Vagina (tissue), 2 donors: ENCODE results near the gene DOCK1. TPM values are rescaled to one million over a fixed set of nuclear protein-coding genes. Genes with fewer than 3 reads are reported as not detected.

ENCODE experiments used
- DNase-seq, 2 donors: peaks; one replicate each; pipeline ENCODE4 v3.0.0-alpha.2; 2017; ENCODE audit errors: extremely low spot score in 2 of 2
- H3K27ac ChIP-seq: fragments of 200-600 bp; sonication (generic); one replicate; pipeline ENCODE4 v1.5.1; 2019
- H3K27me3 ChIP-seq: fragments of 200-600 bp; sonication (generic); one replicate; pipeline ENCODE4 v1.5.1; 2019
- H3K36me3 ChIP-seq, 2 donors: fragments of 200-600 bp; sonication (generic); one replicate each; pipeline ENCODE4 v1.5.1; 2017 to 2019
- H3K4me1 ChIP-seq: fragments of 200-600 bp; sonication (generic); one replicate; pipeline ENCODE4 v1.5.1; 2019
- H3K4me3 ChIP-seq, 2 donors: fragments of 200-600 bp; sonication (generic); 1 replicate in 1 of 2; 2 replicates in 1 of 2; pipeline ENCODE4 v1.5.1; 2016 to 2019
- H3K9me3 ChIP-seq: fragments of 200-600 bp; sonication (generic); one replicate; pipeline ENCODE4 v1.5.1; 2019
- CTCF ChIP-seq, 3 experiments: fragments of 450-650 bp in 2 of 3; fragments of 200-600 bp in 1 of 3; sonication (generic) in 1 of 3; IDR thresholded peaks; one replicate each; pipeline ENCODE4 v1.5.1; 2017 to 2019; ENCODE audit warnings: antibody characterized with exemption in 3 of 3, mild to moderate bottlenecking in 2 of 3, moderate library complexity in 2 of 3
- POLR2A ChIP-seq, 2 donors: fragments of 450-650 bp; IDR thresholded peaks; one replicate each; pipeline ENCODE4 v1.6.1; 2017; ENCODE audit warnings: antibody characterized with exemption in 2 of 2, mild to moderate bottlenecking in 2 of 2, moderate library complexity in 2 of 2
- POLR2AphosphoS5 ChIP-seq, 2 donors: sonication (generic); formaldehyde crosslinking; IDR thresholded peaks; one replicate each; pipeline ENCODE4 v1.9.0; 2017; ENCODE audit warnings: antibody characterized with exemption in 2 of 2, mild to moderate bottlenecking in 2 of 2, low read depth in 1 of 2; ENCODE audit not compliant: insufficient read depth in 1 of 2
- intact Hi-C: fragments of 100-400 bp; cut with DNase I; formaldehyde crosslinking; loops from one replicate; pipeline ENCODE4 v1.15.1; 2023
- total RNA-seq: library from RNA; depleted of rRNA; stranded (reverse); fragments of >200 nt; gene quantifications from one replicate; pipeline ENCODE4 v1.2.3, GENCODE V29; 2016

The DOCK1 gene
- total RNA-seq, 1 donor from 2014 or later: 64.6 TPM

GRCh38 chr10:127043301-127043700 lies 138.1 kb downstream of the DOCK1 start:
- no peaks in the 10 kb centered on the region for H3K9me3 ChIP-seq
- no peak for DNase-seq
- peaks cover 0 to 33% of the 10 kb centered on the region in 2 donors for H3K36me3 ChIP-seq
- H3K4me3 ChIP-seq: no peak overlapping the region
- H3K27ac ChIP-seq: no peak overlapping the region
- intact Hi-C loops: no loop called here
- no peak for TF ChIP-seq CTCF (IDR thresholded peaks at IDR 0.05)
- TF ChIP-seq POLR2AphosphoS5 (IDR thresholded peaks at IDR 0.05; ENCODE audit: insufficient read depth in 1 of 2, low read depth in 1 of 2): no peak
- TF ChIP-seq POLR2A (IDR thresholded peaks at IDR 0.05): no peak
- H3K4me1 ChIP-seq: no peaks in the 10 kb centered on the region
- H3K27me3 ChIP-seq: no peaks in the 10 kb centered on the region

GRCh38 chr10:127044186-127044585 lies 139.0 kb downstream of the DOCK1 start:
- no peaks in the 10 kb centered on the region for H3K4me1 ChIP-seq
- no peaks in the 10 kb centered on the region for H3K27me3 ChIP-seq
- no peaks in the 10 kb centered on the region for H3K9me3 ChIP-seq
- H3K4me3 ChIP-seq: no peak overlapping the region
- no peak for DNase-seq
- intact Hi-C loops: no loop called here
- no peak overlapping the region for H3K27ac ChIP-seq
- TF ChIP-seq CTCF (IDR thresholded peaks at IDR 0.05): no peak
- TF ChIP-seq POLR2A (IDR thresholded peaks at IDR 0.05): no peak
- TF ChIP-seq POLR2AphosphoS5 (IDR thresholded peaks at IDR 0.05; ENCODE audit: insufficient read depth in 1 of 2, low read depth in 1 of 2): no peak
- peaks cover 0 to 26% of the 10 kb centered on the region in 2 donors for H3K36me3 ChIP-seq

- peaks cover 0 to 8% of the 10 kb centered on the region in 2 donors for H3K36me3 ChIP-seq
- no peak overlapping the region for H3K4me3 ChIP-seq
- intact Hi-C loops: no loop called here
- H3K4me1 ChIP-seq: no peaks in the 10 kb centered on the region
- no peaks in the 10 kb centered on the region for H3K9me3 ChIP-seq
- no peak for TF ChIP-seq POLR2A (IDR thresholded peaks at IDR 0.05)
- TF ChIP-seq CTCF (IDR thresholded peaks at IDR 0.05): no peak
- no peak for TF ChIP-seq POLR2AphosphoS5 (IDR thresholded peaks at IDR 0.05; ENCODE audit: insufficient read depth in 1 of 2, low read depth in 1 of 2)
- H3K27me3 ChIP-seq: no peaks in the 10 kb centered on the region
- DNase-seq: no peak
- H3K27ac ChIP-seq: no peak overlapping the region
Observed at GRCh38 chr10:127046975-127047877, 142.0 kb downstream of the DOCK1 start.

GRCh38 chr10:127047878-127048238 lies 142.6 kb downstream of the DOCK1 start:
- DNase-seq: no peak
- Histone ChIP-seq H3K27me3 (no peaks in the 10 kb centered on the region), H3K27ac (no peak overlapping the region), H3K4me3 (no peak overlapping the region), H3K9me3 (no peaks in the 10 kb centered on the region), H3K4me1 (no peaks in the 10 kb centered on the region), H3K36me3 (peaks cover 0 to 6% of the 10 kb centered on the region in 2 donors)
- intact Hi-C loops: no loop called here
- no peak for TF ChIP-seq CTCF (IDR thresholded peaks at IDR 0.05)
- no peak for TF ChIP-seq POLR2AphosphoS5 (IDR thresholded peaks at IDR 0.05; ENCODE audit: insufficient read depth in 1 of 2, low read depth in 1 of 2)
- TF ChIP-seq POLR2A (IDR thresholded peaks at IDR 0.05): no peak

GRCh38 chr10:127048630-127049029 lies 143.4 kb downstream of the DOCK1 start:
- TF ChIP-seq CTCF (IDR thresholded peaks at IDR 0.05): no peak
- TF ChIP-seq POLR2A (IDR thresholded peaks at IDR 0.05): no peak
- TF ChIP-seq POLR2AphosphoS5 (IDR thresholded peaks at IDR 0.05; ENCODE audit: insufficient read depth in 1 of 2, low read depth in 1 of 2): no peak
- H3K27me3 ChIP-seq: no peaks in the 10 kb centered on the region
- H3K4me1 ChIP-seq: no peaks in the 10 kb centered on the region

More at GRCh38 chr10:127048630-127049029, 143.4 kb downstream of the DOCK1 start:
- no peak overlapping the region for H3K4me3 ChIP-seq
- H3K27ac ChIP-seq: no peak overlapping the region
- no peaks in the 10 kb centered on the region for H3K9me3 ChIP-seq
- intact Hi-C loops: no loop called here
- DNase-seq: no peak
- peaks cover 0 to 12% of the 10 kb centered on the region in 2 donors for H3K36me3 ChIP-seq
